H9 (cell line): Measurements from ENCODE around the gene ATM. TPM values are rescaled to one million over a fixed set of nuclear protein-coding genes. Genes with fewer than 3 reads are reported as not detected.

ENCODE experiments used
- DNase-seq: peaks from one replicate; pipeline ENCODE4 v3.0.0-alpha.2; 2017
- H2AFZ ChIP-seq: one replicate; pipeline ENCODE4 v1.6.1; 2013; ENCODE audit warnings: mild to moderate bottlenecking, low read length, control low read depth, moderate library complexity
- H2AK5ac ChIP-seq: 2 replicates; pipeline ENCODE4 v1.6.1; 2013; ENCODE audit warnings: low read length, control low read depth, mixed read lengths; ENCODE audit not compliant: insufficient read length
- H2BK120ac ChIP-seq: one replicate; pipeline ENCODE4 v1.6.1; 2013; ENCODE audit warnings: low read depth, mild to moderate bottlenecking, low read length, control low read depth, inconsistent platforms; ENCODE audit not compliant: poor library complexity, severe bottlenecking
- H2BK12ac ChIP-seq: 2 replicates; pipeline ENCODE4 v1.6.1; 2013; ENCODE audit warnings: low read length, control low read depth, mixed read lengths, low read depth; ENCODE audit not compliant: insufficient read length
- H2BK15ac ChIP-seq: 2 replicates; pipeline ENCODE4 v1.6.1; 2013; ENCODE audit warnings: low read depth, low read length, control low read depth
- H2BK20ac ChIP-seq: one replicate; pipeline ENCODE4 v1.6.1; 2013; ENCODE audit warnings: low read depth, mild to moderate bottlenecking, low read length, control low read depth, inconsistent platforms; ENCODE audit not compliant: poor library complexity, severe bottlenecking
- H2BK5ac ChIP-seq: 2 replicates; pipeline ENCODE4 v1.6.1; 2013; ENCODE audit warnings: low read length, control low read depth, mixed read lengths; ENCODE audit not compliant: insufficient read length
- H3K14ac ChIP-seq: 2 replicates; pipeline ENCODE4 v1.6.1; 2013; ENCODE audit warnings: low read length, control low read depth; ENCODE audit not compliant: insufficient read depth
- H3K18ac ChIP-seq: 2 replicates; pipeline ENCODE4 v1.6.1; 2013; ENCODE audit warnings: low read depth, mild to moderate bottlenecking, mixed read lengths, low read length, control low read depth; ENCODE audit not compliant: insufficient read length
- H3K23ac ChIP-seq: 2 replicates; pipeline ENCODE4 v1.6.1; 2013; ENCODE audit warnings: low read length, control low read depth, mixed read lengths, low read depth; ENCODE audit not compliant: insufficient read length
- H3K23me2 ChIP-seq: 2 replicates; pipeline ENCODE4 v1.6.1; 2013; ENCODE audit warnings: low read depth, mild to moderate bottlenecking, mixed read lengths, low read length, control low read depth; ENCODE audit not compliant: insufficient read length, poor library complexity, severe bottlenecking
- H3K27ac ChIP-seq: 2 replicates; pipeline ENCODE4 v1.5.1; 2013; ENCODE audit warnings: low read length, control low read depth, mixed read lengths, low read depth; ENCODE audit not compliant: insufficient read length
- H3K27me3 ChIP-seq: 2 replicates; pipeline ENCODE4 v1.6.1; 2013; ENCODE audit warnings: low read length, control low read depth, inconsistent platforms; ENCODE audit not compliant: insufficient read depth
- H3K4ac ChIP-seq: 2 replicates; pipeline ENCODE4 v1.6.1; 2013; ENCODE audit warnings: low read depth, mild to moderate bottlenecking, control low read depth, inconsistent platforms, low read length, moderate library complexity
- H3K4me1 ChIP-seq: 2 replicates; pipeline ENCODE4 v1.6.1; 2013; ENCODE audit warnings: low read length, control low read depth, inconsistent platforms; ENCODE audit not compliant: insufficient read depth
- H3K4me2 ChIP-seq: 2 replicates; pipeline ENCODE4 v1.6.1; 2013; ENCODE audit warnings: low read length, control low read depth, mixed read lengths; ENCODE audit not compliant: insufficient read length, insufficient read depth
- H3K56ac ChIP-seq: 2 replicates; pipeline ENCODE4 v1.6.1; 2013; ENCODE audit warnings: low read depth, mild to moderate bottlenecking, mixed read lengths, low read length, control low read depth; ENCODE audit not compliant: insufficient read length
- H3K79me1 ChIP-seq: 2 replicates; pipeline ENCODE4 v1.6.1; 2013; ENCODE audit warnings: low read depth, mild to moderate bottlenecking, moderate library complexity, low read length, control low read depth, inconsistent platforms; ENCODE audit not compliant: insufficient read depth, poor library complexity, severe bottlenecking
- H3K79me2 ChIP-seq: 2 replicates; pipeline ENCODE4 v1.6.1; 2013; ENCODE audit warnings: low read length, control low read depth, inconsistent platforms; ENCODE audit not compliant: insufficient read depth
- H3K9ac ChIP-seq: 2 replicates; pipeline ENCODE4 v1.6.1; 2013; ENCODE audit warnings: low read length, control low read depth, mixed read lengths; ENCODE audit not compliant: insufficient read length; ENCODE audit errors: extremely low read depth
- H3K9me3 ChIP-seq: one replicate; pipeline ENCODE4 v1.6.1; 2013; ENCODE audit warnings: low read depth, low read length, inconsistent platforms; ENCODE audit not compliant: control insufficient read depth
- H3T11ph ChIP-seq: one replicate; pipeline ENCODE4 v1.6.1; 2013; ENCODE audit warnings: mild to moderate bottlenecking, low read length, control low read depth, inconsistent platforms
- H4K20me1 ChIP-seq: one replicate; pipeline ENCODE4 v1.6.1; 2013; ENCODE audit not compliant: control insufficient read depth, insufficient read length, insufficient read depth
- H4K5ac ChIP-seq: 2 replicates; pipeline ENCODE4 v1.6.1; 2013; ENCODE audit warnings: low read depth, mild to moderate bottlenecking, mixed read lengths, low read length, control low read depth; ENCODE audit not compliant: insufficient read length
- H4K8ac ChIP-seq: replicated peaks from 2 replicates; pipeline ENCODE4 v1.6.1; 2013; ENCODE audit warnings: low read length, control low read depth, mixed read lengths, low read depth; ENCODE audit not compliant: insufficient read length
- H4K91ac ChIP-seq: 2 replicates; pipeline ENCODE4 v1.6.1; 2013; ENCODE audit warnings: low read depth, mild to moderate bottlenecking, moderate library complexity, mixed read lengths, low read length, control low read depth; ENCODE audit not compliant: insufficient read length
- H3K27ac Mint-ChIP-seq, 3 experiments: 2 replicates in 2 of 3; 3 replicates in 1 of 3; pipeline ENCODE4 v1.8.0; 2020 to 2021; ENCODE audit warnings: mixed read lengths in 3 of 3, mild to moderate bottlenecking in 1 of 3, moderate library complexity in 1 of 3
- H3K27me3 Mint-ChIP-seq: 2 replicates; pipeline ENCODE4 v1.8.0; 2021; ENCODE audit warnings: low read depth, mild to moderate bottlenecking, moderate library complexity, mixed read lengths
- H3K36me3 Mint-ChIP-seq, 3 experiments: 2 replicates in 2 of 3; 3 replicates in 1 of 3; pipeline ENCODE4 v1.8.0; 2020 to 2021; ENCODE audit warnings: low read depth in 3 of 3, mixed read lengths in 3 of 3; ENCODE audit not compliant: insufficient read depth in 1 of 3
- H3K4me1 Mint-ChIP-seq, 2 experiments: 2 replicates each; pipeline ENCODE4 v1.8.0; 2020; ENCODE audit warnings: mixed read lengths in 2 of 2
- H3K4me3 Mint-ChIP-seq, 2 experiments: 2 replicates in 1 of 2; 3 replicates in 1 of 2; pipeline ENCODE4 v1.8.0; 2020 to 2021; ENCODE audit warnings: mild to moderate bottlenecking in 2 of 2, mixed read lengths in 2 of 2, moderate library complexity in 1 of 2
- H3K9me3 Mint-ChIP-seq, 2 experiments: 2 replicates in 1 of 2; 3 replicates in 1 of 2; pipeline ENCODE4 v1.8.0; 2020; ENCODE audit warnings: mild to moderate bottlenecking in 2 of 2, mixed read lengths in 2 of 2, moderate library complexity in 1 of 2
- WGBS: extraction: QIAGEN DNeasy Blood & Tissue Kit; methylation state at CpG from one replicate; pipeline ENCODE4 v1.1.7; 2013; ENCODE audit warnings: missing lambda C conversion rate, low lambda C conversion rate, mixed read lengths; ENCODE audit not compliant: insufficient read length; ENCODE audit errors: extremely low coverage; 5-methylcytosine and 5-hydroxymethylcytosine counted together
- total RNA-seq: library from RNA; stranded (reverse); gene quantifications from 2 replicates; pipeline ENCODE4 v1.2.1, GENCODE V29; 2021
- TF ChIP-seq, protein P1 (sequence below): fragments of 200-600 bp; sonication (generic); conservative IDR thresholded peaks from 3 replicates; pipeline ENCODE4 v1.8.0; 2021; ENCODE audit warnings: antibody characterized with exemption, mild to moderate bottlenecking

ATM gene
- total RNA-seq, 1 experiment from 2014 or later, result 58.9 TPM

DNA sequence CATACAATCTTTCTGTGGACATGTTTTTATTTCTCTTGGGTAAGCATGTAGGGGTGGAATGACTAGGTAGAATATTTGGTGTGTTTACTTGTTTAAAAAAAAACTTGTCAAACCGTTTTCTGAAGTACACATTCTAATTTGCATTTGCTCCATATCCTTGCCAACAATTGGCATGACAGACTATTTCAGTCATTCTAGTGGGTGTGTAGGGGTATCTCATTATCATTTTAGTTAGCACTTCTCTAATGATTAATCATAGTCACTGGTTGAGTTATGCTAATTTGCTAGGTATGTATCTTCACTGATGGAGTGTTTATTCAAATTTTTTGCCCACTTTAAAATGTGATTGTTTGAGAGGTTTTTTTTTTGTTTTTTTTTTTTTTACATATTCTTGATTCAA, 180.2 kb downstream of the ATM start:
- no CpG with 5 or more reads among the region's 1 CpG for WGBS

More for the DNA sequence above, 180.2 kb downstream of the ATM start:
- Histone ChIP-seq H3K23ac (no peak overlapping the region), H2AFZ (no peak overlapping the region), H3K9ac (no peak overlapping the region), H3K14ac (no peak overlapping the region), H3K27ac (no peak overlapping the region), H3K4ac (no peak overlapping the region), H3K23me2 (no peaks in the 10 kb centered on the region), H3K79me1 (no peaks in the 10 kb centered on the region), H3K18ac (no peak overlapping the region), H2BK5ac (no peak overlapping the region), H3K9me3 (no peaks in the 10 kb centered on the region), H3T11ph (no peak overlapping the region), H3K79me2 (no peaks in the 10 kb centered on the region), H4K20me1 (no peaks in the 10 kb centered on the region), H4K5ac (no peak overlapping the region), H4K91ac (no peak overlapping the region), H3K4me2 (no peak overlapping the region), H4K8ac (no peak overlapping the region), H3K27me3 (no peaks in the 10 kb centered on the region), H3K56ac (no peak overlapping the region), H2BK12ac (no peak overlapping the region), H2AK5ac (no peak overlapping the region), H2BK15ac (no peak overlapping the region), H2BK120ac (no peak overlapping the region), H3K4me1 (no peaks in the 10 kb centered on the region), H2BK20ac (no peak overlapping the region)
- H3K27ac Mint-ChIP-seq, result no peak overlapping the region
- H3K36me3 Mint-ChIP-seq, result no peaks in the 10 kb centered on the region
- no peaks in the 10 kb centered on the region for H3K9me3 Mint-ChIP-seq
- DNase-seq, result no peak
- H3K4me3 Mint-ChIP-seq, result no peak overlapping the region
- TF ChIP-seq, protein P1, sequence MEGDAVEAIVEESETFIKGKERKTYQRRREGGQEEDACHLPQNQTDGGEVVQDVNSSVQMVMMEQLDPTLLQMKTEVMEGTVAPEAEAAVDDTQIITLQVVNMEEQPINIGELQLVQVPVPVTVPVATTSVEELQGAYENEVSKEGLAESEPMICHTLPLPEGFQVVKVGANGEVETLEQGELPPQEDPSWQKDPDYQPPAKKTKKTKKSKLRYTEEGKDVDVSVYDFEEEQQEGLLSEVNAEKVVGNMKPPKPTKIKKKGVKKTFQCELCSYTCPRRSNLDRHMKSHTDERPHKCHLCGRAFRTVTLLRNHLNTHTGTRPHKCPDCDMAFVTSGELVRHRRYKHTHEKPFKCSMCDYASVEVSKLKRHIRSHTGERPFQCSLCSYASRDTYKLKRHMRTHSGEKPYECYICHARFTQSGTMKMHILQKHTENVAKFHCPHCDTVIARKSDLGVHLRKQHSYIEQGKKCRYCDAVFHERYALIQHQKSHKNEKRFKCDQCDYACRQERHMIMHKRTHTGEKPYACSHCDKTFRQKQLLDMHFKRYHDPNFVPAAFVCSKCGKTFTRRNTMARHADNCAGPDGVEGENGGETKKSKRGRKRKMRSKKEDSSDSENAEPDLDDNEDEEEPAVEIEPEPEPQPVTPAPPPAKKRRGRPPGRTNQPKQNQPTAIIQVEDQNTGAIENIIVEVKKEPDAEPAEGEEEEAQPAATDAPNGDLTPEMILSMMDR, result no peak
- H3K27me3 Mint-ChIP-seq, result no peaks in the 10 kb centered on the region
- no peaks in the 10 kb centered on the region for H3K4me1 Mint-ChIP-seq
